GM12801 (cell line): ENCODE data around the gene STX3.

Experiments
- CTCF ChIP-seq: IDR thresholded peaks from one replicate; pipeline ENCODE4 v1.5.1; 2011; ENCODE audit warnings: control low read depth; ENCODE audit not compliant: insufficient read length; ENCODE audit errors: extremely low read depth

STX3 gene

DNA sequence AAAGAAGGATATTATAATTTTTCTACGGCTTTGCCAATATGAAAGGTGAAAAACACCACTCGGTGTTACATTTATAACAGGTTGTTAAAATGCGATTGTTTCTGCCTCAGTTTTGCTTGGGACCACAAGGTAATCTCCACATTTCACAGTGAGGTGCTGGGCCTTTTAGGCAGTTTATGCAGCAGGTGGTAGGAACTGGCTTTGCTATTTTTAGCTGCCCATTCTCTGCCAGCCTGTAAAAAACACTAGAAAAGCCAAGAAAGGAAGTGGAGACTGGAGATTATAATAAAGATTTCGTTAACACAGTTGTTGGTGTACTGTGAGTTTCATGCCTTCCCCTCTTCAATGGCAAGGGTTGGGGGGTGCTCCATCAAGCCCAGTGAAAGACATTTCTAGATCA lies 63.4 kb downstream of the STX3 start:
- TF ChIP-seq CTCF: no peak

DNA sequence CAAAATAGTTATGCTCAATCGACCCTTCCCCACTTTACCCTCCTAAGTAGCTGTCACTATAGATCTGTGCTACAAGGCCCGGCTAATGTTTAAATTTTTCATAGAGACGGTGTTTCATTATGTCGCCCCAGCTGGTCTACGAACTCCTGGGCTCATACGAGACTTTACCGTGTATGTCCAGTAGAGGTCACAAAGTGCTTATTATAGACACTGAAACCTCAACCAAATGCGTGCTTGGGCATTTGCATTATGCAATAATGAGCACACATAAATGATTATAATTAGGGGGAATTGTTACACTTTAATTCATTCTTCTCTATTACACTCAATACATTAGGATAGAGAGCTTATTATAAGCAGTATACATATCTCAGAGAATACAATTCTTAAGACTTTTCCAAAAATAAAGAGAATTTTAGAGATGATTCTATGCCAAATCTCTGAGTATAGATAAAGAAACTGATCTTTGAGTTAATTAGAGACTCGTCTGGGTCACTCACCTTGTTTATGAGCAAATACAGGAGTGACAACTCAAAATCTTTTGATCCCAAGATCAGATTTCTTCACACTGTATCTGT lies 67.9 kb downstream of the STX3 start:
- no peak for TF ChIP-seq CTCF

DNA sequence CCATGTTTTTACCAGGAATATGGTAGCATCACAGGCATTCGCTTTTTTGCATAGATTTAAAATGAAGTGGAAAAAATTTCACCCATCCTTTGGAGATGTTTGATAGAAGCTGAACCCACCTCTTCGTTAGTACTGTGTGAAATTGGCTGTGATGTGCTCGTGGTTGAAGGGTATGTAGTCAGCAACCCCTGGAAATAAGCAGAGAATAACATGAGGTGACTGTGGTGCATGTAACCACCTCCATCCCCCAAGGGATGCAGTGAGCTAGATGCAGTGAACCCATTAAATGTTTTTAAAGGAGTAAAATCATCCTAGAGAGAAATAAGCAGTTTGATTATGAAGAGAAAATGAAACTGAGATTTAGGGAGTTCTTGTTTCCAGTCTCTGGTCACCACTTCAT lies 74.2 kb downstream of the STX3 start:
- no peak for TF ChIP-seq CTCF

DNA sequence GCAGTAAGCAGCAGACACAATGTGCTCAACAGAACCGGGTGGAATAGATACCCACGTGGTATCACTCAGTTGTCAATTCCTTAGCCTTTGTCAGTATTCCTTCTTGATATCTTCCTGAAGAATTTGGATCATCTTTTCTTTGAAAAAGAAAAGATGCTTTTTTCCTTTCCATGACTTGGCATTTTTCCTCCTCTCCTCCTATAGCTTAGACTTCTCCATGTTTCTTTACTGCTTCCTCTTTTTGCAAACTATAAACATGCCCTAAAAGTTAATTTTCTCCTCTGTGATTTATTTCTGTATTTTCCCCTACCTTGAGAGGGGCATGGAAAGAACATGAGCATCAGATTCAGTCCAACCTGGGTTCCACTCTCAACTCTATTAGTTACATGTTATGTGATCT lies 78.4 kb downstream of the STX3 start:
- no peak for TF ChIP-seq CTCF

DNA sequence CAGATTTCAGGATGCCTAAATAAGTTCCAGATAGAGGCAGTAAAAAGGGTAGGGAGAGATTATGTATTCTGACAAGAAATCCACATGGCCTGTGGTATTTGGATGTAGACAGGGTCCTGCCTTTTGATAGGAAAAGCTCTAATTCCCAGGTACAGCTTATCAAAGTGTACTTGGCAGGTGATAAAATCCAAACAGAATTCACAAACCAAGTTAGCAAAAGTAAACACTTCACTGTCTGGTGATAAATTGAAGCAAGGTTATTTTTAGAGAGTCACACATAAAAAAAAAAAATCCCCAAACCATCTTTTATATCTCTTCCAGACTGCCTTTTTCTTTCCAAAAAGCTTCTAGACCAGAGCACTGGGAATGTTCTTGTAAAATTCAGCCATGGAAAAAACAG lies 84.4 kb downstream of the STX3 start:
- TF ChIP-seq CTCF: no peak

GRCh38 chr11:59841514-59841913 lies 86.3 kb downstream of the STX3 start:
- no peak for TF ChIP-seq CTCF

- TF ChIP-seq CTCF: no peak
These were observed 87.1 kb downstream of the STX3 start for GRCh38 chr11:59842316-59842715.

DNA sequence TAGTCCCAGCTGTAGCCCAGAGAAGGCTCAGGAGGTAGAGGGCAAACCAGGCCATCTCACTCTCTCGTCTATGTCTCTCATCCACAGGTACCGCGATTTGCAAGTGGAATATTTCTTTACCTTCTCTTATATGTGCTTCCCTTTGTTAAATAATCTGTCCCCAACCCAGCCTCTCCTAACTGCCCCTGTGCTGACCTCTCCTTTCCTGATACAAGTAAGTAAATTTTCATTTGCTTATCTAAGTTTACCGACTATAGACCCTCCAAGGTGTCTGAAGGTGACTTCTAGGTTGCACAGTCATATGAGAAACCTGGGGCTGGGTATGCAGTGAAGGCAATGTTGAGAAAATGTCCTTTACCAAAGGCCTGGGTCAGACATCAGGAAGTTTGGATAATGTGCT lies 90.2 kb downstream of the STX3 start, which contains the start of gene CBLIF:
TSS of gene CBLIF (minus strand) at position 101 of the 400 bp plus-strand sequence. CDS start at position 55, 46 bp downstream.
- no peak for TF ChIP-seq CTCF
